ENCODE measurements around the gene SEMA3A. TPM values are rescaled to one million over a fixed set of nuclear protein-coding genes. Genes with fewer than 3 reads are reported as not detected.

SEMA3A gene
- total RNA-seq, 3 donors from 2014 or later, result 2.9 to 23.2 (median 5.2) TPM

DNA sequence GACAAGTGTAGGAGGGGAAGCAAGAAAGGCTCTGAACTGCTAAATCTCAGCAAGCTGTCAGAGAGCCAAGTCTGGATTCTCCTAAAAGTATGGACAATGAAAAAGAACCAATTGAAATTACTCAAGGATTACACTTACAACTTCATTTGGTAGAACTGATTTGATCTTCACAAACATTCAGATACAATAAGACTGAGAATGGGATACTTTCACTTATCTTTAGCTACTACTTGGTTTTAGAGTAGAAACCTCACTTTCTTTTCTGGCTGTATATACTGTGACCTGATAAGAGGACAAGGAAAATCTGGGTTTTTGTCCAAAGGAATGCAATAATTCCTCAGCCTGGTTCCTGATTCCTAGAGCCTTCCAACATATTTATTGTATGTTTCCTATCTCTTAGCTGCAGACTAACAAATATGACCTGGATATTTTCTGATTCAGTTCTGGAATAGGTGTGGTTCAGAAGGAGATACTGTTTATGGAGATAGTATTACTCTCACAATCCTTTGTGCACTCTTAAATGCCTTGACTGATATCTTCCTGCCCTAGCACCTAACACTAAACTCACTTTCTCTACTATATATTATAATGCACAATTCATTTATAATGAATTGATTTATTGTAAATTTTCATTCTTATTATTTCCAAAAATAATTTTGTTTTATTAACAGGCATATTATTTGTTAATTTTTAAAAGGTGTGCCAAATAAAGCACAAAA, 7.3 kb downstream of the SEMA3A start:
- Histone ChIP-seq H3K36me3 (no peaks in the 10 kb centered on the region), H3K4me3 (no peak overlapping the region), H3K9me3 (no peaks in the 10 kb centered on the region), H3K27ac (no peak overlapping the region), H3K27me3 (no peaks in the 10 kb centered on the region), H3K4me1 (no peaks in the 10 kb centered on the region)
- DNase-seq (ENCODE audit: low spot score in 2 of 2), result no peak
- TF ChIP-seq POLR2AphosphoS5 (IDR thresholded peaks at IDR 0.05) (no peak), POLR2A (IDR thresholded peaks at IDR 0.05) (no peak)
- TF ChIP-seq, protein P1, sequence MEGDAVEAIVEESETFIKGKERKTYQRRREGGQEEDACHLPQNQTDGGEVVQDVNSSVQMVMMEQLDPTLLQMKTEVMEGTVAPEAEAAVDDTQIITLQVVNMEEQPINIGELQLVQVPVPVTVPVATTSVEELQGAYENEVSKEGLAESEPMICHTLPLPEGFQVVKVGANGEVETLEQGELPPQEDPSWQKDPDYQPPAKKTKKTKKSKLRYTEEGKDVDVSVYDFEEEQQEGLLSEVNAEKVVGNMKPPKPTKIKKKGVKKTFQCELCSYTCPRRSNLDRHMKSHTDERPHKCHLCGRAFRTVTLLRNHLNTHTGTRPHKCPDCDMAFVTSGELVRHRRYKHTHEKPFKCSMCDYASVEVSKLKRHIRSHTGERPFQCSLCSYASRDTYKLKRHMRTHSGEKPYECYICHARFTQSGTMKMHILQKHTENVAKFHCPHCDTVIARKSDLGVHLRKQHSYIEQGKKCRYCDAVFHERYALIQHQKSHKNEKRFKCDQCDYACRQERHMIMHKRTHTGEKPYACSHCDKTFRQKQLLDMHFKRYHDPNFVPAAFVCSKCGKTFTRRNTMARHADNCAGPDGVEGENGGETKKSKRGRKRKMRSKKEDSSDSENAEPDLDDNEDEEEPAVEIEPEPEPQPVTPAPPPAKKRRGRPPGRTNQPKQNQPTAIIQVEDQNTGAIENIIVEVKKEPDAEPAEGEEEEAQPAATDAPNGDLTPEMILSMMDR (IDR thresholded peaks at IDR 0.05), result no peak
- intact Hi-C loops (cut with DNase I; ENCODE audit: low total_unique reads), result loop anchor here (5.0 kb wide), 1 partner anchor 210 kb away; no protein-coding TSS in a partner anchor

DNA sequence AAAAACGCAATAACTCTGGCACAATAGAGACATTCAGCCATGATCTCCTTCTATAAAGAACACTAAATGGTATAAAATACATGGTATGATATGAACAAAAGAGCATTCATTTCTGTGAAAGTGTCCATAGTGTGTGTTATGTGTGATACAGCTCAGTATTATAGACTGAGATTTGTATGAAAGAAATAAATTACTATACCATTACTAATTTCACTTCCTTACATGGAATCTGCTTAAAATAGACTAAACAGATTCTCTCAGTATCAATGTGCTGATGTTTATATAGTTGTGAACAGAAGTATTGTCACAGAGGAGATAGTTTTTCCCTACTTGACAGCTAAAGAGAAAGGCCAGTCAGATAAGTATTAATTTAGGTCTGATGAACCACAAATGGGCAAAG, 10.8 kb downstream of the SEMA3A start:
- intact Hi-C loops (cut with DNase I; ENCODE audit: low total_unique reads), result no loop called here
- no peaks in the 10 kb centered on the region for H3K4me1 ChIP-seq
- no peaks in the 10 kb centered on the region for H3K27me3 ChIP-seq

DNA sequence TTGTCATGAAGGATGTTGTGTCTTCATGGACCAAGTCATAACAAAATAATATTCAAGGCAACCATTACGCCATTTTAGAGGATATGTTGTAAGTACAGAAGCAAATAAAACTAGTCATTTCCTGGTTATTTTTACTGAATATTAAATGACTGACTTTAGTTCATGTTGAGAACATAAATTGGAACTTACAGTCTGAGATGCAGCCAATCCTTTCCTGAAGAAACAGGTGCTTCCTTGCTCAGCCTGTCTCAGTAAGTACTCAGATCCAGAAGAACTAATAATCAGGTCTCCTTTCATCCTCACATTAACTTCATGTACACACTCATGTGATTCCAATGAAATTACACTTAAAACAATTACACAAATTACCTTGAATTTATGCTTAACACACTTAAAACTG, 12.3 kb downstream of the SEMA3A start:
- Histone ChIP-seq H3K9me3 (no peaks in the 10 kb centered on the region), H3K27me3 (no peaks in the 10 kb centered on the region), H3K36me3 (no peaks in the 10 kb centered on the region), H3K27ac (no peak overlapping the region), H3K4me3 (no peak overlapping the region), H3K4me1 (no peaks in the 10 kb centered on the region)
- DNase-seq (ENCODE audit: low spot score in 2 of 2), result no peak
- TF ChIP-seq POLR2AphosphoS5 (IDR thresholded peaks at IDR 0.05), result no peak
- TF ChIP-seq, protein P1 (IDR thresholded peaks at IDR 0.05), result no peak
- intact Hi-C loops (cut with DNase I; ENCODE audit: low total_unique reads), result no loop called here

More for the DNA sequence above, 10.8 kb downstream of the SEMA3A start:
- TF ChIP-seq, protein P1 (IDR thresholded peaks at IDR 0.05), result no peak
- TF ChIP-seq POLR2A (IDR thresholded peaks at IDR 0.05), result no peak
- TF ChIP-seq POLR2AphosphoS5 (IDR thresholded peaks at IDR 0.05), result no peak
- Histone ChIP-seq H3K9me3 (no peaks in the 10 kb centered on the region), H3K36me3 (no peaks in the 10 kb centered on the region), H3K4me3 (no peak overlapping the region), H3K27ac (no peak overlapping the region)
- no peak for DNase-seq (ENCODE audit: low spot score in 2 of 2)

DNA sequence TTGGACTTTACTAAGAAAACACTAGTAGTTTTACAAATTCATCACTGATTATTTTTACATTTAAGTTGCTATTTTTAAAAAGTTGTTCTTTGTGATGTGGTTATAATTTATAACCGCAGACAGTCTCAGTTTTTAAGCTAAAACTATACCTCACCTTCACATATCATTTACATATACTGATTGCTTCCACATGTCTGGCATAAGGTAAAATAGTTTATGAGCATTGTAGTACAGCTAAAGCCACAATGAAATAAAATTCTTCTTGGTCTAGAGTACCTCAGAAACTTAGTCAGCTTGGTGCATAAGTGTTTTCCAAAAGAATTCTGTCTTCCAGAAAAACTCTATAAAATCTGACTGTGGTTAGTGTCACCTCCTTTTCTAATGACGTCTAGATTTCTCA, 13.0 kb downstream of the SEMA3A start:
- Histone ChIP-seq H3K27me3 (no peaks in the 10 kb centered on the region), H3K27ac (no peak overlapping the region), H3K4me1 (no peaks in the 10 kb centered on the region), H3K9me3 (no peaks in the 10 kb centered on the region), H3K4me3 (no peak overlapping the region), H3K36me3 (no peaks in the 10 kb centered on the region)
- intact Hi-C loops (cut with DNase I; ENCODE audit: low total_unique reads), result no loop called here
- TF ChIP-seq POLR2A (IDR thresholded peaks at IDR 0.05) (no peak), POLR2AphosphoS5 (IDR thresholded peaks at IDR 0.05) (no peak)
- TF ChIP-seq, protein P1 (IDR thresholded peaks at IDR 0.05), result no peak
- no peak for DNase-seq (ENCODE audit: low spot score in 2 of 2)

DNA sequence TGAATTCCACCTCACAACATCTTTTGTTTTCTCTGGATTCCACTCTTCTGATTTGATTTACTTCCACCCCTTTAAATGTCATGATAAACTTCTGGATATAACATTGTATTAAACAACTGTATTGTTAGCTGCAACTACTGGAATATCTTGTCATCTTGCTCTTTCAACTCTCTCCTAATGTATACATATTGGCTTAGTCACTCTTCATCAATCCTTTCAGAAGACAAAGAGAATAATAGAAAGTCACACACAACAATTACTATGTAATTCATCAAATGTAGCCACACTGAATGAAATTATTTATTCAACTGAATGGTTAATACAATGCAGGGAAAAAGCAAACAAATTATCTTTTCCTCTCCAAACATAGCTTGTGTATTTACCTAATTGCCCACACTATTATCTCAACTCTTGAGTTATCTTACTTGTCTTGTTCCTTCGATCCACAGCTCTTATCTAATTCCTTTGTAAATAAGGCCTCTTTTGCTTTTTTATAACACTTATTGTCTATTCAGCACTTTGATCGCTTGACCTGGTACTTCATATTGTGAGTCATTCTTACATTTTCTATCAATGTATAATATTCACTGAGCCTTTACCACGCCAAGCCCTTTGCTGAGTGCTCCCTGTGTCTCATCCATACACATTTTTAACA, 16.7 kb downstream of the SEMA3A start:
- Histone ChIP-seq H3K27ac (no peak overlapping the region), H3K9me3 (peaks cover 0 to 7% of the 10 kb centered on the region in 2 donors), H3K4me1 (no peaks in the 10 kb centered on the region), H3K4me3 (no peak overlapping the region), H3K27me3 (no peaks in the 10 kb centered on the region), H3K36me3 (no peaks in the 10 kb centered on the region)
- intact Hi-C loops (cut with DNase I; ENCODE audit: low total_unique reads), result no loop called here
- no peak for TF ChIP-seq POLR2AphosphoS5 (IDR thresholded peaks at IDR 0.05)
- DNase-seq (ENCODE audit: low spot score in 2 of 2), result no peak

Data from breast epithelium (tissue), 4 donors.